Pancreas (tissue), 10 donors: Measurements from ENCODE around the gene ZBTB49. TPM values are rescaled to one million over a fixed set of nuclear protein-coding genes. Genes with fewer than 3 reads are reported as not detected.

ENCODE experiments used
- ATAC-seq, 4 donors: fragments of 200-7000 bp; cut with Tn5 transposase; one replicate each; pipeline versions ENCODE4 v1.8.0 to v1.9.1; 2020; ENCODE audit warnings: mild to moderate bottlenecking in 4 of 4, moderate library complexity in 4 of 4
- DNase-seq, 6 donors: peaks; one replicate each; pipeline ENCODE4 v3.0.0-alpha.2; 2020
- FAIRE-seq: peaks from 2 replicates; lab custom pipeline; 2012; peaks lifted over from hg19 to GRCh38; lab: Jason Lieb, UNC
- H3K27ac ChIP-seq, 4 donors: fragments of 200-600 bp; sonication (generic); 1 replicate in 3 of 4; 2 replicates in 1 of 4; pipeline versions ENCODE4 v1.5.0 to v1.8.0; 2020
- H3K27me3 ChIP-seq, 4 donors: fragments of 200-600 bp; one replicate each; pipeline ENCODE4 v1.8.0; 2021
- H3K36me3 ChIP-seq, 3 donors: fragments of 200-600 bp; sonication (generic) in 1 of 3; one replicate each; pipeline versions ENCODE4 v1.5.0 to v1.8.0; 2020 to 2021
- H3K4me1 ChIP-seq, 3 donors: fragments of 200-600 bp; one replicate each; pipeline ENCODE4 v1.8.0; 2021
- H3K4me3 ChIP-seq, 4 donors: fragments of 200-600 bp; sonication (generic) in 2 of 4; one replicate each; pipeline versions ENCODE4 v1.5.0 to v1.8.0; 2020 to 2021
- H3K9me3 ChIP-seq, 4 donors: fragments of 200-600 bp; one replicate each; pipeline ENCODE4 v1.8.0; 2021
- WGBS, 2 donors: extraction: QIAGEN DNeasy Blood & Tissue Kit; methylation state at CpG; one replicate each; pipeline ENCODE4 v1.1.7; 2013; 5-methylcytosine and 5-hydroxymethylcytosine counted together
- intact Hi-C, 3 donors: fragments of 100-400 bp; cut with DNase I; formaldehyde crosslinking; loops; one replicate each; pipeline versions ENCODE4 v1.11.1 to v1.14.2; 2022
- polyA plus RNA-seq, 2 donors: library from polyadenylated mRNA; stranded (reverse); fragments of 200-250 nt; gene quantifications; one replicate each; pipeline ENCODE4 v1.2.3, GENCODE V29; 2013
- total RNA-seq, 6 donors: library from RNA; stranded (reverse); fragmentation: NEBNext Ultra II Directional in 4 of 6; extraction: Animal tissue kit (Norgen Biotek cat#: 25700) in 4 of 6; gene quantifications; one replicate each; pipeline versions ENCODE4 v1.2.1 to v1.2.4, GENCODE V29; 2021 to 2023
- TF ChIP-seq, protein P1 (sequence below), 4 donors: fragments of 200-600 bp; sonication (generic) in 3 of 4; IDR thresholded peaks; one replicate each; pipeline versions ENCODE4 v1.5.0 to v1.8.0; 2021; ENCODE audit warnings: antibody characterized with exemption in 4 of 4
- donor health status: healthy with polysubstance abuse.
- donor health status: DM: no; HTN: no; CAD: no; lungs with moderate emphysema.
- donor health status: DM: no; HTN: no; CAD: no.
- donor health status: control.
- donor health status: control.
- donor health status: Bipolar disorder and iron deficiency.
- donor health status: DM: yes; HTN: yes; CAD: no.
- donor health status: DM: no; HTN: no; CAD: no.
- donor health status: DM: no; HTN: no; CAD: no.
- donor health status: DM: yes; HTN: yes; CAD: no.

The ZBTB49 gene
- total and polyA plus RNA-seq, 8 donors = 1.5 to 3.9 (median 3.4) TPM

DNA sequence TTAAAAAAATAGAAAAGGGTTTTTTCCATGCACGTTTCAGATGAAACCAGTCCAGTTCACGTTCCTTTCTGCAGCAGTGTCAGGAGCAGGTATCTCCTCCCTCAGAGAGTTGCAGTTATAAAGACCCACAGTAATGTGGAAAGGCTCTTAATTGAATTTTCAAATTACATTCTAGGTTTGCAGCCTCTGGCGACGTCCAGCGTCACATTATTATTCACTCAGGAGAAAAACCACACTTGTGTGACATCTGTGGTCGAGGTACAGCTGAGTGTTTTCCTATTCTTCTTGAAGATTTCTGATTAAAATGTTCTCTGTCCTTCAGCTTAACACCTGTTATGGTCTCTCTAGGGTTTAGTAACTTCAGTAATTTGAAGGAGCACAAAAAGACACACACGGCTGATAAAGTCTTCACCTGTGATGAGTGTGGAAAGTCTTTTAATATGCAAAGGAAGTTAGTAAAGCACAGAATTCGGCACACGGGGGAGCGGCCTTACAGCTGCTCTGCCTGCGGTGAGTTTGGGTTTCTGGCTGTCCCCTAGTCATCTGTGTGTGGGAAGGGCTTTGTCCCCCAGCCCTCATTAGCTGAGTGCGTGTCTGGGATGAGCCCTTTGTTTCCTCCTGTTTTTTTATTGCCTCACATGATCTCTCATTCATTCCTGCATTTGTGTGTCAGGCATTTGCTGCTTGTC is 25.6 kb downstream of the ZBTB49 start:
- intact Hi-C loops = no loop called here
- 82 to 87% methylated on average over 12 of the region's 12 CpGs for WGBS, 2 donors
- Histone ChIP-seq H3K9me3 (no peaks in the 10 kb centered on the region), H3K27ac (no peak overlapping the region), H3K36me3 (peaks cover 0 to 38% (median 12%) of the 10 kb centered on the region in 3 donors), H3K4me3 (no peak overlapping the region), H3K27me3 (no peaks in the 10 kb centered on the region), H3K4me1 (no peaks in the 10 kb centered on the region)
- TF ChIP-seq, protein P1, sequence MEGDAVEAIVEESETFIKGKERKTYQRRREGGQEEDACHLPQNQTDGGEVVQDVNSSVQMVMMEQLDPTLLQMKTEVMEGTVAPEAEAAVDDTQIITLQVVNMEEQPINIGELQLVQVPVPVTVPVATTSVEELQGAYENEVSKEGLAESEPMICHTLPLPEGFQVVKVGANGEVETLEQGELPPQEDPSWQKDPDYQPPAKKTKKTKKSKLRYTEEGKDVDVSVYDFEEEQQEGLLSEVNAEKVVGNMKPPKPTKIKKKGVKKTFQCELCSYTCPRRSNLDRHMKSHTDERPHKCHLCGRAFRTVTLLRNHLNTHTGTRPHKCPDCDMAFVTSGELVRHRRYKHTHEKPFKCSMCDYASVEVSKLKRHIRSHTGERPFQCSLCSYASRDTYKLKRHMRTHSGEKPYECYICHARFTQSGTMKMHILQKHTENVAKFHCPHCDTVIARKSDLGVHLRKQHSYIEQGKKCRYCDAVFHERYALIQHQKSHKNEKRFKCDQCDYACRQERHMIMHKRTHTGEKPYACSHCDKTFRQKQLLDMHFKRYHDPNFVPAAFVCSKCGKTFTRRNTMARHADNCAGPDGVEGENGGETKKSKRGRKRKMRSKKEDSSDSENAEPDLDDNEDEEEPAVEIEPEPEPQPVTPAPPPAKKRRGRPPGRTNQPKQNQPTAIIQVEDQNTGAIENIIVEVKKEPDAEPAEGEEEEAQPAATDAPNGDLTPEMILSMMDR (IDR thresholded peaks at IDR 0.05) = no peak
- FAIRE-seq (no peak), DNase-seq (no peak), ATAC-seq (no peak)

DNA sequence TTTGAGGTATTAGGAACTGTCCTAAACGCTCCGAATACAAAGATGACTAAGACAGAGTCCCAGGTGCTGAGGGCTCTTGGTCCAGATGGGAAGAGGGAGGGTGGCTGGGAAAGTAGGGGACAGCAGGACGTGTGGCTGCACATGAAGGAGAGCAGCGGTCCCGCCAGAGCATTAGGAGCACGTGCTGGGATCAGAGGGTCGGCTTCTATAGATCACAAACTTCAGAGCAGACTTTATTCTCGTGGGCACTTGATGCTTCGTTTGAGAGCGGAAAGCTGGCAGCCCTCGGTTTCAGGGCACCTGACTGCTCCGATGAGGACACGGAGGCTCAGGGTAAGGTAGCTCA is 26.1 kb downstream of the ZBTB49 start:
- no peak for FAIRE-seq
- H3K27ac ChIP-seq = no peak overlapping the region
- TF ChIP-seq, protein P1 (IDR thresholded peaks at IDR 0.05) = no peak
- H3K27me3 ChIP-seq = no peaks in the 10 kb centered on the region
- intact Hi-C loops = no loop called here
- 90 to 94% methylated on average over 13 of the region's 13 CpGs for WGBS, 2 donors
- no peaks in the 10 kb centered on the region for H3K4me1 ChIP-seq
- no peak for DNase-seq
- no peaks in the 10 kb centered on the region for H3K9me3 ChIP-seq
- H3K4me3 ChIP-seq = no peak overlapping the region
- peaks cover 0 to 43% (median 12%) of the 10 kb centered on the region in 3 donors for H3K36me3 ChIP-seq
- no peak for ATAC-seq

- H3K27ac ChIP-seq = no peak overlapping the region
- H3K27me3 ChIP-seq = no peaks in the 10 kb centered on the region
- DNase-seq (no peak), FAIRE-seq (no peak), ATAC-seq (no peak)
- WGBS, 2 donors = 89 to 95% methylated on average over 22 to 23 of the region's 23 CpGs
- H3K9me3 ChIP-seq = no peaks in the 10 kb centered on the region
- peaks cover 3 to 50% (median 12%) of the 10 kb centered on the region in 3 donors for H3K36me3 ChIP-seq
- H3K4me3 ChIP-seq = no peak overlapping the region
- intact Hi-C loops = no loop called here
- TF ChIP-seq, protein P1 (IDR thresholded peaks at IDR 0.05) = no peak
- H3K4me1 ChIP-seq = no peaks in the 10 kb centered on the region
These were observed 27.6 kb downstream of the ZBTB49 start for GRCh38 chr4:4317496-4318232.

GRCh38 chr4:4320528-4320927 is 30.5 kb downstream of the ZBTB49 start:
- 96 to 97% methylated on average over 15 of the region's 15 CpGs for WGBS, 2 donors
- TF ChIP-seq, protein P1 (IDR thresholded peaks at IDR 0.05) = no peak
- Histone ChIP-seq H3K27ac (no peak overlapping the region), H3K27me3 (no peaks in the 10 kb centered on the region), H3K4me1 (no peaks in the 10 kb centered on the region), H3K36me3 (peaks cover 3 to 23% (median 5%) of the 10 kb centered on the region in 3 donors), H3K4me3 (no peak overlapping the region), H3K9me3 (no peaks in the 10 kb centered on the region)
- intact Hi-C loops = no loop called here
- FAIRE-seq (no peak), DNase-seq (no peak), ATAC-seq (no peak)
